CD1c-positive myeloid dendritic cell (primary cell): Measurements from ENCODE around the gene BRIP1.
"Not testable (repeated sequence)": the region's sequence is repeated elsewhere in the genome, so short reads cannot be mapped to it uniquely, and the experiment has no call there.

ENCODE experiments used
- DNase-seq: peaks from one replicate; pipeline ENCODE4 v3.0.0-alpha.2; 2016; ENCODE audit errors: extremely low spot score

Gene BRIP1

GRCh38 chr17:61699694-61700093 is 163.6 kb downstream of the BRIP1 start:
- DNase-seq = no peak

GRCh38 chr17:61699032-61699431 is 164.3 kb downstream of the BRIP1 start:
- DNase-seq = no peak

- no peak for DNase-seq
These were observed 165.1 kb downstream of the BRIP1 start for GRCh38 chr17:61698244-61698643.

GRCh38 chr17:61695779-61696337 is 167.5 kb downstream of the BRIP1 start:
- DNase-seq = no peak

- DNase-seq = no peak
These were observed 169.2 kb downstream of the BRIP1 start for GRCh38 chr17:61694095-61694494.

GRCh38 chr17:61689610-61690180 is 173.6 kb downstream of the BRIP1 start:
- DNase-seq = no peak

- DNase-seq = no peak
These were observed 175.6 kb downstream of the BRIP1 start for GRCh38 chr17:61687769-61688168.

GRCh38 chr17:61686113-61686512 is 177.2 kb downstream of the BRIP1 start:
- no peak for DNase-seq

- no peak for DNase-seq
These were observed 178.5 kb downstream of the BRIP1 start for GRCh38 chr17:61684818-61685217.

GRCh38 chr17:61684172-61684571 is 179.2 kb downstream of the BRIP1 start:
- no peak for DNase-seq

GRCh38 chr17:61683466-61683865 is 179.9 kb downstream of the BRIP1 start:
- no peak for DNase-seq

- DNase-seq = no peak
These were observed 182.4 kb downstream of the BRIP1 start for GRCh38 chr17:61680921-61681320.

GRCh38 chr17:61678339-61678738 is 185.0 kb downstream of the BRIP1 start:
- DNase-seq = no peak

GRCh38 chr17:61677150-61677811 is 186.0 kb downstream of the BRIP1 start:
- DNase-seq = not testable (repeated sequence)

- not testable (repeated sequence) for DNase-seq
These were observed 186.8 kb downstream of the BRIP1 start for GRCh38 chr17:61676522-61676921.

GRCh38 chr17:61674609-61675008 is 188.7 kb downstream of the BRIP1 start:
- DNase-seq = not testable (repeated sequence)

GRCh38 chr17:61673019-61673897 is 190.1 kb downstream of the BRIP1 start:
- DNase-seq = not testable (repeated sequence)

GRCh38 chr17:61672140-61672539 is 191.2 kb downstream of the BRIP1 start:
- no peak for DNase-seq

GRCh38 chr17:61670691-61671090 is 192.6 kb downstream of the BRIP1 start:
- no peak for DNase-seq

- no peak for DNase-seq
These were observed 193.8 kb downstream of the BRIP1 start for GRCh38 chr17:61669522-61669921.

- no peak for DNase-seq
These were observed 194.8 kb downstream of the BRIP1 start for GRCh38 chr17:61668486-61668885.

GRCh38 chr17:61666406-61667088 is 196.8 kb downstream of the BRIP1 start:
- not testable (repeated sequence) for DNase-seq
